H1 (cell line): Measurements from ENCODE around the gene ARHGEF2. TPM values are rescaled to one million over a fixed set of nuclear protein-coding genes. Genes with fewer than 3 reads are reported as not detected.
A peak's percentile ranks its signal among the peaks of the same experiment; 100 is the strongest.

Source experiments
- CTCF ChIA-PET: fragments of 300-600 bp; sonication (Branson Sonifier 250); formaldehyde crosslinking; loops from one replicate; lab custom pipeline; 2021; ENCODE audit not compliant: partially characterized antibody; lab: Charles Lee
- POLR2A ChIA-PET: fragments of 300-600 bp; sonication (Branson Sonifier 250); formaldehyde crosslinking; loops from one replicate; lab custom pipeline; 2021; ENCODE audit warnings: inconsistent platforms; ENCODE audit not compliant: partially characterized antibody; lab: Charles Lee
- DNase-seq, 2 experiments: peaks; one replicate each; pipeline versions ENCODE4 v3.0.0 to v3.0.0-alpha.2; 2010 to 2022; ENCODE audit warnings: low spot score in 2 of 2, low read depth in 1 of 2, mixed read lengths in 1 of 2
- FAIRE-seq: peaks from 2 replicates; lab custom pipeline; 2011; peaks lifted over from hg19 to GRCh38; lab: Jason Lieb, UNC
- H2AFZ ChIP-seq: 2 replicates; pipeline ENCODE4 v1.8.1; 2012; ENCODE audit warnings: low read length, inconsistent platforms
- H2AK5ac ChIP-seq: 2 replicates; pipeline ENCODE4 v1.6.1; 2013; ENCODE audit warnings: low read depth, low read length
- H2BK120ac ChIP-seq: replicated peaks from 2 replicates; pipeline ENCODE3; 2013; ENCODE audit warnings: low read depth, low read length, inconsistent platforms
- H2BK12ac ChIP-seq: 2 replicates; pipeline ENCODE4 v1.6.1; 2013; ENCODE audit warnings: low read depth, low read length
- H2BK15ac ChIP-seq: 2 replicates; pipeline ENCODE4 v1.6.1; 2013; ENCODE audit warnings: low read length
- H2BK20ac ChIP-seq: 2 replicates; pipeline ENCODE4 v1.6.1; 2013; ENCODE audit warnings: low read length
- H2BK5ac ChIP-seq: 2 replicates; pipeline ENCODE4 v1.6.1; 2013; ENCODE audit warnings: low read depth, low read length
- H3K14ac ChIP-seq: 2 replicates; pipeline ENCODE4 v1.6.1; 2013; ENCODE audit warnings: inconsistent platforms; ENCODE audit not compliant: insufficient read length
- H3K18ac ChIP-seq: 2 replicates; pipeline ENCODE4 v1.6.1; 2013; ENCODE audit warnings: low read length; ENCODE audit errors: extremely low read depth
- H3K23ac ChIP-seq: 2 replicates; pipeline ENCODE4 v1.6.1; 2013; ENCODE audit warnings: inconsistent platforms; ENCODE audit not compliant: insufficient read length
- H3K23me2 ChIP-seq: 2 replicates; pipeline ENCODE4 v1.6.1; 2013; ENCODE audit warnings: low read depth, low read length
- H3K27ac ChIP-seq: 2 replicates; pipeline ENCODE4 v1.6.1; 2011; ENCODE audit warnings: low read depth, low read length, inconsistent platforms
- H3K27me3 ChIP-seq, 4 experiments: replicated peaks in 1 of 4; 1 replicate in 1 of 4; 2 replicates in 3 of 4; pipeline versions ENCODE4 v1.6.1 to v1.8.1; 2011 to 2013; ENCODE audit warnings: low read length in 3 of 4, mild to moderate bottlenecking in 3 of 4, inconsistent platforms in 2 of 4, mixed read lengths in 2 of 4, moderate library complexity in 1 of 4; ENCODE audit not compliant: control insufficient read depth in 3 of 4, insufficient read depth in 3 of 4; ENCODE audit errors: extremely low read depth in 1 of 4
- H3K36me3 ChIP-seq, 4 experiments: 2 replicates each; pipeline versions ENCODE4 v1.6.1 to v1.8.1; 2011 to 2013; ENCODE audit warnings: mild to moderate bottlenecking in 4 of 4, low read length in 3 of 4, moderate library complexity in 2 of 4, control low read depth in 1 of 4, inconsistent platforms in 1 of 4; ENCODE audit not compliant: insufficient read depth in 4 of 4, control insufficient read depth in 2 of 4
- H3K4ac ChIP-seq: replicated peaks from 2 replicates; pipeline ENCODE3; 2013; ENCODE audit warnings: low read length, low read depth, mixed read lengths, inconsistent platforms; ENCODE audit not compliant: insufficient read length
- H3K4me1 ChIP-seq, 4 experiments: replicated peaks in 1 of 4; 1 replicate in 1 of 4; 2 replicates in 3 of 4; pipeline versions ENCODE4 v1.6.1 to v1.8.1; 2011 to 2013; ENCODE audit warnings: low read length in 3 of 4, inconsistent platforms in 2 of 4, mixed read lengths in 1 of 4; ENCODE audit not compliant: insufficient read depth in 4 of 4, control insufficient read depth in 3 of 4
- H3K4me2 ChIP-seq, 2 experiments: 2 replicates each; pipeline versions ENCODE4 v1.6.1 to v1.8.1; 2011 to 2013; ENCODE audit warnings: low read depth in 2 of 2, low read length in 2 of 2, control low read depth in 1 of 2, inconsistent platforms in 1 of 2, mild to moderate bottlenecking in 1 of 2; ENCODE audit not compliant: insufficient read depth in 1 of 2
- H3K4me3 ChIP-seq, 4 experiments: fragments of 200-600, 300-600 bp in 1 of 4; sonication (generic), shearing (Covaris generic), sonication (Bioruptor Twin) in 1 of 4; 2 replicates each; pipeline versions ENCODE4 v1.5.1 to v1.8.1; 2011 to 2016; ENCODE audit warnings: low read length in 4 of 4, low read depth in 3 of 4, control low read depth in 2 of 4, inconsistent platforms in 2 of 4, mild to moderate bottlenecking in 2 of 4, mixed read lengths in 1 of 4, moderate library complexity in 1 of 4; ENCODE audit not compliant: insufficient read depth in 2 of 4; ENCODE audit errors: extremely low read depth in 1 of 4
- H3K56ac ChIP-seq: replicated peaks from 2 replicates; pipeline ENCODE3; 2013; ENCODE audit warnings: low read depth, mild to moderate bottlenecking, mixed read lengths, low read length, inconsistent platforms; ENCODE audit not compliant: insufficient read length
- H3K79me1 ChIP-seq: 2 replicates; pipeline ENCODE4 v1.6.1; 2013; ENCODE audit warnings: low read depth, low read length, control low read depth
- H3K79me2 ChIP-seq, 2 experiments: 2 replicates each; pipeline versions ENCODE4 v1.6.1 to v1.8.1; 2012 to 2013; ENCODE audit warnings: low read length in 2 of 2, mild to moderate bottlenecking in 2 of 2, inconsistent platforms in 1 of 2; ENCODE audit not compliant: insufficient read depth in 2 of 2, control insufficient read depth in 1 of 2
- H3K9ac ChIP-seq, 4 experiments: replicated peaks in 1 of 4; 1 replicate in 1 of 4; 2 replicates in 3 of 4; pipeline versions ENCODE4 v1.6.1 to v1.8.1; 2011 to 2013; ENCODE audit warnings: low read depth in 3 of 4, low read length in 3 of 4, control low read depth in 2 of 4, mild to moderate bottlenecking in 2 of 4, moderate library complexity in 2 of 4, inconsistent platforms in 1 of 4; ENCODE audit errors: extremely low read depth in 1 of 4
- H3K9me3 ChIP-seq, 2 experiments: 2 replicates each; pipeline versions ENCODE4 v1.6.1 to v1.8.1; 2012 to 2013; ENCODE audit warnings: mild to moderate bottlenecking in 2 of 2, moderate library complexity in 2 of 2, control low read depth in 1 of 2, inconsistent platforms in 1 of 2, low read depth in 1 of 2, low read length in 1 of 2, mixed read lengths in 1 of 2; ENCODE audit not compliant: insufficient read depth in 2 of 2
- H4K20me1 ChIP-seq, 2 experiments: replicated peaks in 1 of 2; 2 replicates each; pipeline versions ENCODE3 to v1.8.1; 2011 to 2013; ENCODE audit warnings: inconsistent platforms in 2 of 2, low read length in 2 of 2, mild to moderate bottlenecking in 1 of 2; ENCODE audit not compliant: insufficient read depth in 2 of 2, control insufficient read depth in 1 of 2
- H4K5ac ChIP-seq: 2 replicates; pipeline ENCODE4 v1.6.1; 2013; ENCODE audit warnings: low read length, low read depth, mixed read lengths, inconsistent platforms; ENCODE audit not compliant: insufficient read length
- H4K8ac ChIP-seq: 2 replicates; pipeline ENCODE4 v1.8.0; 2013; ENCODE audit warnings: mild to moderate bottlenecking, moderate library complexity, low read length, inconsistent platforms; ENCODE audit not compliant: insufficient read depth; ENCODE audit errors: extremely low read depth
- H4K91ac ChIP-seq: replicated peaks from 2 replicates; pipeline ENCODE3; 2013; ENCODE audit warnings: low read length, mixed read lengths, inconsistent platforms; ENCODE audit not compliant: insufficient read length
- BRCA1 ChIP-seq: IDR thresholded peaks from 2 replicates; pipeline ENCODE4 v1.6.1; 2012; ENCODE audit warnings: low read depth, low read length, improper control_type of control experiment
- CBX8 ChIP-seq: fragments of 300-800, 300-1000 bp; sonication (generic); IDR thresholded peaks from 2 replicates; pipeline ENCODE4 v1.7.1; 2016; ENCODE audit warnings: low read depth, low read length, borderline replicate concordance
- GABPA ChIP-seq: IDR thresholded peaks from 2 replicates; pipeline ENCODE4 v1.6.1; 2011; ENCODE audit warnings: mild to moderate bottlenecking, low read length, moderate library complexity, borderline replicate concordance; ENCODE audit not compliant: insufficient read depth
- NRF1 ChIP-seq: IDR thresholded peaks from 2 replicates; pipeline ENCODE4 v1.6.1; 2011; ENCODE audit warnings: mild to moderate bottlenecking, low read depth, low read length, improper control_type of control experiment
- PHF8 ChIP-seq: fragments of 200-600 bp; sonication (generic); conservative IDR thresholded peaks from 2 replicates; pipeline ENCODE4 v1.7.1; 2012; ENCODE audit warnings: low read depth, mild to moderate bottlenecking, inconsistent platforms, low read length, moderate library complexity
- POLR2A ChIP-seq, 2 experiments: IDR thresholded peaks; 1 replicate in 1 of 2; 2 replicates in 1 of 2; pipeline ENCODE4 v1.6.1; 2011; ENCODE audit warnings: low read depth in 2 of 2, low read length in 2 of 2, mild to moderate bottlenecking in 2 of 2; ENCODE audit errors: control extremely low read depth in 1 of 2
- RNF2 ChIP-seq: fragments of 200-900, 300-1000 bp; sonication (generic); IDR thresholded peaks from 2 replicates; pipeline ENCODE4 v1.7.1; 2016; ENCODE audit warnings: borderline replicate concordance, low read depth, mild to moderate bottlenecking, antibody characterized with exemption, low read length; ENCODE audit not compliant: poor library complexity, severe bottlenecking; ENCODE audit errors: missing control alignments
- RXRA ChIP-seq: IDR thresholded peaks from 2 replicates; pipeline ENCODE4 v1.6.1; 2011; ENCODE audit warnings: low read depth, mild to moderate bottlenecking, low read length, moderate library complexity; ENCODE audit not compliant: insufficient read depth
- SP4 ChIP-seq: IDR thresholded peaks from 2 replicates; pipeline ENCODE4 v1.6.1; 2012; ENCODE audit warnings: low read length, inconsistent platforms
- SRF ChIP-seq: IDR thresholded peaks from 2 replicates; pipeline ENCODE4 v1.6.1; 2011; ENCODE audit warnings: mild to moderate bottlenecking, low read depth, low read length, moderate library complexity
- TEAD4 ChIP-seq: IDR thresholded peaks from 2 replicates; pipeline ENCODE4 v1.6.1; 2012; ENCODE audit warnings: low read depth, low read length, inconsistent platforms, mixed read lengths
- WGBS, 2 experiments: shearing (Covaris generic) in 1 of 2; methylation state at CpG; one replicate each; pipeline versions ENCODE4 v1.1.6 to v1.1.7; 2013 to 2015; ENCODE audit warnings: low lambda C conversion rate in 2 of 2, mixed read lengths in 2 of 2, inconsistent platforms in 1 of 2, low coverage in 1 of 2, missing lambda C conversion rate in 1 of 2; ENCODE audit not compliant: insufficient replicate concordance in 2 of 2, insufficient coverage in 1 of 2, insufficient read length in 1 of 2; ENCODE audit errors: extremely low coverage in 1 of 2, missing lambda C conversion rate in 1 of 2; 5-methylcytosine and 5-hydroxymethylcytosine counted together
- polyA plus RNA-seq, 7 experiments: library from polyadenylated mRNA; depleted of rRNA in 3 of 7; stranded (reverse) in 5 of 7; unstranded in 2 of 7; fragments of >200 nt in 5 of 7; fragments of 200-250 nt in 2 of 7; gene quantifications; 1 replicate in 5 of 7; 2 replicates in 1 of 7; 4 replicates in 1 of 7; pipeline versions ENCODE4 v1.2.1 to v1.2.3, GENCODE V29; 2011 to 2013; ENCODE audit warnings: missing spikeins in 2 of 7, mixed read lengths in 2 of 7
- total RNA-seq: library from RNA; stranded (reverse); fragmentation: NEBNext Ultra II Directional; extraction: Animal tissue kit (Norgen Biotek cat#: 25700); gene quantifications from 2 replicates; pipeline ENCODE4 v1.2.1, GENCODE V29; 2021

ARHGEF2 gene
- total and polyA plus RNA-seq, 2 of the 8 experiments (the other 6 are each of a cell fraction or from before 2014, with no cell fraction given) = 42.7 to 80.5 TPM

DNA sequence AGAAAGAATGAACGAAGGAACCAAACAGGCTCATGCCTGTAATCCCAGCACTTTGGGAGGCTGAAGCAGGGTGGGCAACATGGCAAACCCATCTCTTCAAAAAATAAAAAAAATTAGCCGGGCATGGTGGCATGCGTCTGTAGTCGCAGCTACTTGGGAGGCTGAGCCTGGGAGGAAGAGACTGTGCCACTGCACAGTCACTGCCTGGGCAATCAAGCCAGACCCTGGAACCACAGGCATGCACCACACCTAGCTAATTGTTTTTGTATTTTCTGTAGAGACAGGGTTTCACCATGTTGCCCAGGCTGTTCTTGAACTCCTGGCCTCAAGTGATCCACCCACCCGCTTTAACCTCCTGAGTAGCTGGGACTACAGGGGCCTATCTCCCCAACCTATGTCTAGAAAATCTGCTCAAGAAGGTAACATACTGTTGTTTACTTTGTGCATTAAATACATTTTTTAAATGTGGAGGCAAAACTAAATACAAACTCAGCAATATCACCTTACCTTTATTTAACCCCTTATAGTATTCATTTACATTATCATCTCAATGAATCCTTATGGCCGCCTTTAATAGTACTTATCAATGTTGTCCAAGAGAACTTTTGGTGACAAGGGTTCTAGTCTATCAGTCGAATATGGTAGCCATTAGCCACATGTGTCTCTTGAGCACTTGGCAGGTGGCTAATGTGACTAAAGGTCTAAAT is 46.9 kb downstream of the ARHGEF2 start:
- H2BK120ac ChIP-seq = no peak overlapping the region
- H4K5ac ChIP-seq = no peak overlapping the region
- no peak overlapping the region for H3K23ac ChIP-seq
- FAIRE-seq = no peak
- H2BK20ac ChIP-seq = no peak overlapping the region
- peak overlapping the region in 1 of 4 experiments; percentile 18; a peak in 1 of 7 replicates for H3K9ac ChIP-seq
- peak overlapping the region; percentile 23 to 40; a peak in 2 of 4 replicates for H3K4me2 ChIP-seq
- H4K8ac ChIP-seq = no peak overlapping the region; the same call in 1 of the 2 replicates
- WGBS, 2 experiments = 96% methylated on average over 6 of the region's 7 CpGs; no CpG with 5 or more reads in 1 of the 2 experiments
- H4K20me1 ChIP-seq = peaks cover 0 to 16% of the 10 kb centered on the region in 2 experiments
- H3K14ac ChIP-seq = no peak overlapping the region
- peak overlapping the region in 1 of 4 experiments; percentile 89; a peak in 2 of 8 replicates for H3K4me3 ChIP-seq
- no peak overlapping the region for H2BK12ac ChIP-seq
- H3K4ac ChIP-seq = no peak overlapping the region
- no peak overlapping the region for H3K27ac ChIP-seq
- H2BK15ac ChIP-seq = no peak overlapping the region
- no peak overlapping the region for H2AK5ac ChIP-seq
- no peak overlapping the region for H4K91ac ChIP-seq
- TF ChIP-seq BRCA1 (no peak), TEAD4 (no peak), RNF2 (no peak), CBX8 (no peak), RXRA (no peak), SRF (no peak), PHF8 (no peak), SP4 (no peak), NRF1 (no peak), GABPA (no peak), POLR2A (IDR thresholded peaks at IDR 0.05; ENCODE audit: control extremely low read depth in 1 of 2, low read depth in 2 of 2, low read length in 2 of 2) (no peak)
- TF ChIP-seq, all 59 proteins: peak for 0
- Histone ChIP-seq H3K23me2 (peaks cover 5% of the 10 kb centered on the region), H2AFZ (no peak overlapping the region), H3K9me3 (no peaks in the 10 kb centered on the region), H3K18ac (no peak overlapping the region), H3K79me2 (peaks cover 10 to 51% of the 10 kb centered on the region in 2 experiments), H3K27me3 (no peaks in the 10 kb centered on the region), H3K4me1 (peaks cover 0 to 2% (median 1%) of the 10 kb centered on the region in 4 experiments; a peak in 4 of 7 replicates), H3K56ac (no peak overlapping the region), H3K79me1 (peaks cover 2% of the 10 kb centered on the region; the same call in 1 of the 2 replicates), H3K36me3 (peaks cover 30 to 68% (median 51%) of the 10 kb centered on the region in 4 experiments), H2BK5ac (no peak overlapping the region)
- DNase-seq = no peak
- POLR2A ChIA-PET = interaction anchor here (0.6 to 6.7 kb wide), 6 partner anchors 13 to 164 kb away, joined by 3 to 109 read pairs (median 14); no protein-coding TSS in a partner anchor
- CTCF ChIA-PET = interaction anchor here (1.0 to 2.6 kb wide), 11 partner anchors 8 to 161 kb away, joined by 3 to 11 read pairs (median 4); partner anchors contain the start of gene ARHGEF2
